OCI-LY7 (cell line): Measurements from ENCODE around the gene C3.

Source experiments
- CTCF ChIP-seq: fragments of 200-600 bp; sonication (generic); conservative IDR thresholded peaks from 2 replicates; pipeline ENCODE4 v1.5.1; 2014; ENCODE audit warnings: mild to moderate bottlenecking, antibody characterized with exemption, low read length, moderate library complexity, mixed read lengths
- EZH2phosphoT487 ChIP-seq: fragments of 200-600 bp; sonication (generic); IDR thresholded peaks from 2 replicates; pipeline ENCODE4 v1.6.1; 2018; ENCODE audit warnings: low read depth, borderline replicate concordance, mild to moderate bottlenecking, mixed run types, antibody characterized with exemption, low read length, moderate library complexity, mixed read lengths

GRCh38 chr19:6662702-6663101, 57.7 kb downstream of the C3 start:
- TF ChIP-seq CTCF (no peak), EZH2phosphoT487 (no peak)
